ENCODE results near the gene RNU2-63P.

GRCh38 chr2:88010136-88010535 lies 6.2 kb downstream of the RNU2-63P start:
- TF ChIP-seq BHLHE40 (IDR thresholded peaks at IDR 0.05; ENCODE audit: borderline replicate concordance) = no peak
- no peak for TF ChIP-seq CTBP1 (IDR thresholded peaks at IDR 0.05; ENCODE audit: borderline replicate concordance)
- TF ChIP-seq NFRKB (IDR thresholded peaks at IDR 0.05) = no peak
- no peak for TF ChIP-seq FOXK2 (IDR thresholded peaks at IDR 0.05)
- no peak for TF ChIP-seq SUZ12 (IDR thresholded peaks at IDR 0.05)
- TF ChIP-seq ELF4 (IDR thresholded peaks at IDR 0.05) = no peak
- no peak for TF ChIP-seq TARDBP (IDR thresholded peaks at IDR 0.05)
- no peak for TF ChIP-seq SP1 (IDR thresholded peaks at IDR 0.05)
- no peak for TF ChIP-seq ZNF384 (IDR thresholded peaks at IDR 0.05)
- TF ChIP-seq FOXA1 (IDR thresholded peaks at IDR 0.05) = no peak
- TF ChIP-seq FOXM1 (IDR thresholded peaks at IDR 0.05; ENCODE audit: borderline replicate concordance) = no peak
- TF ChIP-seq L3MBTL2 (conservative IDR thresholded peaks at IDR 0.05) = no peak

Measured in HEK293T (cell line).